SK-N-MC (cell line): ENCODE measurements around the gene RNPS1.

Source experiments
- EZH2 ChIP-seq: fragments of 200-600 bp; sonication (generic); IDR thresholded peaks from one replicate; pipeline ENCODE4 v1.6.1; 2017; ENCODE audit warnings: antibody characterized with exemption
- POLR2AphosphoS5 ChIP-seq: IDR thresholded peaks from 2 replicates; pipeline ENCODE4 v1.6.1; 2012; ENCODE audit warnings: mild to moderate bottlenecking, low read depth, low read length, borderline replicate concordance

GRCh38 chr16:2289282-2289681, 21.4 kb upstream of the RNPS1 start:
- no peak for TF ChIP-seq EZH2
- TF ChIP-seq POLR2AphosphoS5 = no peak
